ENCODE measurements around the gene BEAN1.

Gene BEAN1

GRCh38 chr16:66519482-66520373 is 92.6 kb downstream of the BEAN1 start:
- no peak for DNase-seq (ENCODE audit: low read depth in 3 of 3, low spot score in 1 of 3)

GRCh38 chr16:66520406-66521170 is 93.5 kb downstream of the BEAN1 start:
- DNase-seq (ENCODE audit: low read depth in 3 of 3, low spot score in 1 of 3): no peak

GRCh38 chr16:66521252-66521713 is 94.2 kb downstream of the BEAN1 start:
- DNase-seq (ENCODE audit: low read depth in 3 of 3, low spot score in 1 of 3): no peak

GRCh38 chr16:66521951-66522771 is 95.1 kb downstream of the BEAN1 start:
- peak; percentile 73 to 82 (median 82) for DNase-seq (ENCODE audit: low read depth in 3 of 3, low spot score in 1 of 3)

GRCh38 chr16:66522816-66523590 is 95.9 kb downstream of the BEAN1 start:
- no peak for DNase-seq (ENCODE audit: low read depth in 3 of 3, low spot score in 1 of 3)

GRCh38 chr16:66523861-66524354 is 96.8 kb downstream of the BEAN1 start:
- DNase-seq (ENCODE audit: low read depth in 3 of 3, low spot score in 1 of 3): no peak

GRCh38 chr16:66524601-66525164 is 97.6 kb downstream of the BEAN1 start:
- no peak for DNase-seq (ENCODE audit: low read depth in 3 of 3, low spot score in 1 of 3)

- DNase-seq (ENCODE audit: low read depth in 3 of 3, low spot score in 1 of 3): no peak
Measured at GRCh38 chr16:66525396-66526180, 98.5 kb downstream of the BEAN1 start.

- DNase-seq (ENCODE audit: low read depth in 3 of 3, low spot score in 1 of 3): no peak
Measured at GRCh38 chr16:66528294-66528693, 101.2 kb downstream of the BEAN1 start.

GRCh38 chr16:66529475-66529874 is 102.4 kb downstream of the BEAN1 start:
- no peak for DNase-seq (ENCODE audit: low read depth in 3 of 3, low spot score in 1 of 3)

Data from stimulated activated CD4-positive, alpha-beta T cell treated with anti-CD3 and anti-CD28 coated beads, TNF-alpha, amount 100 ng/mL, for 1 hour (primary cell).